WI38 (cell line): ENCODE results near the gene SLC39A7.

Experiments
- H3K4me3 ChIP-seq: 2 replicates; pipeline ENCODE4 v1.5.1; 2011; ENCODE audit warnings: low read depth, mild to moderate bottlenecking, control low read depth, low read length
- TF ChIP-seq, protein P1 (sequence below): IDR thresholded peaks from 2 replicates; pipeline ENCODE4 v1.5.1; 2012; ENCODE audit warnings: low read depth, mild to moderate bottlenecking, control low read depth, low read length

The SLC39A7 gene

DNA sequence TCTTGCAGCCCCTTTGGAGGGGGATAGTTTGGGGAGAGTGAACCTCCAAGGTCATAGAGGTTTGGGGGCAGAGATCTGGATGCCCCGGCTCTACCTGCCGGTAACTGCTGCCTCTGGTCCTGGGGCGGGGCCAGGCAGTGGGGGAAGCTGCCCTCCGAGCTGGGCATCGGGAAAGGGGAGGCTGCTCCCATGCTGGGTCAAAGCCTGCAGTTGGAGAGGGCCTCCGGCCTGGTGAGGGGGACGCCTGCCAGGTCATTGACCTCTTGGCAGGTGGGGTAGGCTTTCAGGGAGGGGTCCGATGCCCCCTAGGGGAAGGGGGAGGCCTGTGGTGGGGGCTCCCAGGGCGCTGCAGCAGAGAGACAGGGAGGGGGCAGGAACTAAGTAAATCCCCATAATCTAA lies 15.5 kb upstream of the SLC39A7 start:
- TF ChIP-seq, protein P1, sequence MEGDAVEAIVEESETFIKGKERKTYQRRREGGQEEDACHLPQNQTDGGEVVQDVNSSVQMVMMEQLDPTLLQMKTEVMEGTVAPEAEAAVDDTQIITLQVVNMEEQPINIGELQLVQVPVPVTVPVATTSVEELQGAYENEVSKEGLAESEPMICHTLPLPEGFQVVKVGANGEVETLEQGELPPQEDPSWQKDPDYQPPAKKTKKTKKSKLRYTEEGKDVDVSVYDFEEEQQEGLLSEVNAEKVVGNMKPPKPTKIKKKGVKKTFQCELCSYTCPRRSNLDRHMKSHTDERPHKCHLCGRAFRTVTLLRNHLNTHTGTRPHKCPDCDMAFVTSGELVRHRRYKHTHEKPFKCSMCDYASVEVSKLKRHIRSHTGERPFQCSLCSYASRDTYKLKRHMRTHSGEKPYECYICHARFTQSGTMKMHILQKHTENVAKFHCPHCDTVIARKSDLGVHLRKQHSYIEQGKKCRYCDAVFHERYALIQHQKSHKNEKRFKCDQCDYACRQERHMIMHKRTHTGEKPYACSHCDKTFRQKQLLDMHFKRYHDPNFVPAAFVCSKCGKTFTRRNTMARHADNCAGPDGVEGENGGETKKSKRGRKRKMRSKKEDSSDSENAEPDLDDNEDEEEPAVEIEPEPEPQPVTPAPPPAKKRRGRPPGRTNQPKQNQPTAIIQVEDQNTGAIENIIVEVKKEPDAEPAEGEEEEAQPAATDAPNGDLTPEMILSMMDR: no peak
- no peak overlapping the region for H3K4me3 ChIP-seq

DNA sequence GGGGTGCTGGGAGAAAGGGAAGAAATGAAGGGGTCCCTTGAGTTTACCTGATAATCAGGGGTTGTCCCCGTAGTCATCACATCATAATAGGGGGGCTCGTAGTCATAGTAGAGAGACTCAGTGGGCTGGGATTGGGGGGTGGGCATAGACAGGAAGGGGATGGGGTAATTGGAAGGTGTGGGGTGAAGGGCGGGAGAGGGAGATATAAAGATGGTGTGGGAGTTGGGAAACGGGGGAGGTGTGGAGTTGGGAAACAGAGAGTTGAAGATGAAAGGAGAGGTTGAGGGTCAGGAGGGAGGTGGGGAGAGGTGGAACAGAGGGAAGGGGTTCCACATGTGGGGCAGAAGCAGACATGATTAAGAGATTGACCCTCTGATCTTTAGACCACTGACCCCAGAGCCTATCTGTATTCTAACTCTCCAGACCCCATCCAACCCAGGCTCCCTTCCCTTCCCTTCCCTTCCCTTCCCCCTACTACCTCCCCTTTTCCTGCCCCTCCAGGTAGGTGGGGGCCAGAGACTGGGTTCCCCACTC lies 14.9 kb upstream of the SLC39A7 start:
- TF ChIP-seq, protein P1: no peak
- no peak overlapping the region for H3K4me3 ChIP-seq

- TF ChIP-seq, protein P1: no peak
- H3K4me3 ChIP-seq: no peak overlapping the region
These were observed 12.9 kb upstream of the SLC39A7 start for GRCh38 chr6:33187809-33188208.

DNA sequence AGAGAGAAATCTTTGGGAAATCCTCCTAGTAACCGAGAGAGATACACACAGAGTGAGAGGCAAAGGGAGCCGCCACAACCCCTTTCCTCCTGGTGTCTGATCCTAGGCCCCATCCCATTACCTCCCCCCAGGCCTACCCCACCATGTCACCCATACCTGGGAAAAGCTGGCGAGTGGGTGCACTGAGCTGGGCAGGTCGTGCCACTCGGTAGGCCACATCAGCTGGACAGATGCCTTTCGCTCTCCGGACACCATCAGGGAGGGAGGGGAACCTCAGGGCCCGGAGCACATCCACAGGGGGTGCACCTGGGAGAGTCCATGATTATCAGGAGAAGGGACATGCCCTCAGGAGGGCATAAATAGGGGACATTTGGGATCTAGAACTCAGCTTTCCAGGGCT lies 11.5 kb upstream of the SLC39A7 start:
- TF ChIP-seq, protein P1: no peak
- no peak overlapping the region for H3K4me3 ChIP-seq

- TF ChIP-seq, protein P1: no peak
- no peak overlapping the region for H3K4me3 ChIP-seq
These were observed 10.8 kb upstream of the SLC39A7 start for GRCh38 chr6:33189625-33190448.

- no peak overlapping the region for H3K4me3 ChIP-seq
- TF ChIP-seq, protein P1: no peak
These were observed 10.1 kb upstream of the SLC39A7 start for GRCh38 chr6:33190504-33191107.

- no peak overlapping the region for H3K4me3 ChIP-seq
- TF ChIP-seq, protein P1: no peak
These were observed 9.1 kb upstream of the SLC39A7 start for GRCh38 chr6:33191383-33192104.
